H1 (cell line): ENCODE measurements around the gene CDT1. TPM values are rescaled to one million over a fixed set of nuclear protein-coding genes. Genes with fewer than 3 reads are reported as not detected.

Experiments used
- CTCF ChIA-PET: fragments of 300-600 bp; sonication (Branson Sonifier 250); formaldehyde crosslinking; loops from one replicate; lab custom pipeline; 2021; ENCODE audit not compliant: partially characterized antibody; lab: Charles Lee
- POLR2A ChIA-PET: fragments of 300-600 bp; sonication (Branson Sonifier 250); formaldehyde crosslinking; loops from one replicate; lab custom pipeline; 2021; ENCODE audit warnings: inconsistent platforms; ENCODE audit not compliant: partially characterized antibody; lab: Charles Lee
- DNase-seq, 2 experiments: peaks; one replicate each; pipeline versions ENCODE4 v3.0.0 to v3.0.0-alpha.2; 2010 to 2022; ENCODE audit warnings: low spot score in 2 of 2, low read depth in 1 of 2, mixed read lengths in 1 of 2
- FAIRE-seq: peaks from 2 replicates; lab custom pipeline; 2011; peaks lifted over from hg19 to GRCh38; lab: Jason Lieb, UNC
- H2AFZ ChIP-seq: 2 replicates; pipeline ENCODE4 v1.8.1; 2012; ENCODE audit warnings: low read length, inconsistent platforms
- H2AK5ac ChIP-seq: 2 replicates; pipeline ENCODE4 v1.6.1; 2013; ENCODE audit warnings: low read depth, low read length
- H2BK120ac ChIP-seq: replicated peaks from 2 replicates; pipeline ENCODE3; 2013; ENCODE audit warnings: low read depth, low read length, inconsistent platforms
- H2BK12ac ChIP-seq: 2 replicates; pipeline ENCODE4 v1.6.1; 2013; ENCODE audit warnings: low read depth, low read length
- H2BK15ac ChIP-seq: 2 replicates; pipeline ENCODE4 v1.6.1; 2013; ENCODE audit warnings: low read length
- H2BK20ac ChIP-seq: 2 replicates; pipeline ENCODE4 v1.6.1; 2013; ENCODE audit warnings: low read length
- H2BK5ac ChIP-seq: 2 replicates; pipeline ENCODE4 v1.6.1; 2013; ENCODE audit warnings: low read depth, low read length
- H3K14ac ChIP-seq: 2 replicates; pipeline ENCODE4 v1.6.1; 2013; ENCODE audit warnings: inconsistent platforms; ENCODE audit not compliant: insufficient read length
- H3K18ac ChIP-seq: 2 replicates; pipeline ENCODE4 v1.6.1; 2013; ENCODE audit warnings: low read length; ENCODE audit errors: extremely low read depth
- H3K23ac ChIP-seq: 2 replicates; pipeline ENCODE4 v1.6.1; 2013; ENCODE audit warnings: inconsistent platforms; ENCODE audit not compliant: insufficient read length
- H3K23me2 ChIP-seq: 2 replicates; pipeline ENCODE4 v1.6.1; 2013; ENCODE audit warnings: low read depth, low read length
- H3K27ac ChIP-seq: 2 replicates; pipeline ENCODE4 v1.6.1; 2011; ENCODE audit warnings: low read depth, low read length, inconsistent platforms
- H3K27me3 ChIP-seq, 4 experiments: replicated peaks in 1 of 4; 1 replicate in 1 of 4; 2 replicates in 3 of 4; pipeline versions ENCODE4 v1.6.1 to v1.8.1; 2011 to 2013; ENCODE audit warnings: low read length in 3 of 4, mild to moderate bottlenecking in 3 of 4, inconsistent platforms in 2 of 4, mixed read lengths in 2 of 4, moderate library complexity in 1 of 4; ENCODE audit not compliant: control insufficient read depth in 3 of 4, insufficient read depth in 3 of 4; ENCODE audit errors: extremely low read depth in 1 of 4
- H3K36me3 ChIP-seq, 4 experiments: 2 replicates each; pipeline versions ENCODE4 v1.6.1 to v1.8.1; 2011 to 2013; ENCODE audit warnings: mild to moderate bottlenecking in 4 of 4, low read length in 3 of 4, moderate library complexity in 2 of 4, control low read depth in 1 of 4, inconsistent platforms in 1 of 4; ENCODE audit not compliant: insufficient read depth in 4 of 4, control insufficient read depth in 2 of 4
- H3K4ac ChIP-seq: replicated peaks from 2 replicates; pipeline ENCODE3; 2013; ENCODE audit warnings: low read length, low read depth, mixed read lengths, inconsistent platforms; ENCODE audit not compliant: insufficient read length
- H3K4me1 ChIP-seq, 4 experiments: replicated peaks in 1 of 4; 1 replicate in 1 of 4; 2 replicates in 3 of 4; pipeline versions ENCODE4 v1.6.1 to v1.8.1; 2011 to 2013; ENCODE audit warnings: low read length in 3 of 4, inconsistent platforms in 2 of 4, mixed read lengths in 1 of 4; ENCODE audit not compliant: insufficient read depth in 4 of 4, control insufficient read depth in 3 of 4
- H3K4me2 ChIP-seq, 2 experiments: 2 replicates each; pipeline versions ENCODE4 v1.6.1 to v1.8.1; 2011 to 2013; ENCODE audit warnings: low read depth in 2 of 2, low read length in 2 of 2, control low read depth in 1 of 2, inconsistent platforms in 1 of 2, mild to moderate bottlenecking in 1 of 2; ENCODE audit not compliant: insufficient read depth in 1 of 2
- H3K4me3 ChIP-seq, 4 experiments: fragments of 200-600, 300-600 bp in 1 of 4; sonication (generic), shearing (Covaris generic), sonication (Bioruptor Twin) in 1 of 4; 2 replicates each; pipeline versions ENCODE4 v1.5.1 to v1.8.1; 2011 to 2016; ENCODE audit warnings: low read length in 4 of 4, low read depth in 3 of 4, control low read depth in 2 of 4, inconsistent platforms in 2 of 4, mild to moderate bottlenecking in 2 of 4, mixed read lengths in 1 of 4, moderate library complexity in 1 of 4; ENCODE audit not compliant: insufficient read depth in 2 of 4; ENCODE audit errors: extremely low read depth in 1 of 4
- H3K56ac ChIP-seq: replicated peaks from 2 replicates; pipeline ENCODE3; 2013; ENCODE audit warnings: low read depth, mild to moderate bottlenecking, mixed read lengths, low read length, inconsistent platforms; ENCODE audit not compliant: insufficient read length
- H3K79me1 ChIP-seq: 2 replicates; pipeline ENCODE4 v1.6.1; 2013; ENCODE audit warnings: low read depth, low read length, control low read depth
- H3K79me2 ChIP-seq, 2 experiments: 2 replicates each; pipeline versions ENCODE4 v1.6.1 to v1.8.1; 2012 to 2013; ENCODE audit warnings: low read length in 2 of 2, mild to moderate bottlenecking in 2 of 2, inconsistent platforms in 1 of 2; ENCODE audit not compliant: insufficient read depth in 2 of 2, control insufficient read depth in 1 of 2
- H3K9ac ChIP-seq, 4 experiments: replicated peaks in 1 of 4; 1 replicate in 1 of 4; 2 replicates in 3 of 4; pipeline versions ENCODE4 v1.6.1 to v1.8.1; 2011 to 2013; ENCODE audit warnings: low read depth in 3 of 4, low read length in 3 of 4, control low read depth in 2 of 4, mild to moderate bottlenecking in 2 of 4, moderate library complexity in 2 of 4, inconsistent platforms in 1 of 4; ENCODE audit errors: extremely low read depth in 1 of 4
- H3K9me3 ChIP-seq, 2 experiments: 2 replicates each; pipeline versions ENCODE4 v1.6.1 to v1.8.1; 2012 to 2013; ENCODE audit warnings: mild to moderate bottlenecking in 2 of 2, moderate library complexity in 2 of 2, control low read depth in 1 of 2, inconsistent platforms in 1 of 2, low read depth in 1 of 2, low read length in 1 of 2, mixed read lengths in 1 of 2; ENCODE audit not compliant: insufficient read depth in 2 of 2
- H4K20me1 ChIP-seq, 2 experiments: replicated peaks in 1 of 2; 2 replicates each; pipeline versions ENCODE3 to v1.8.1; 2011 to 2013; ENCODE audit warnings: inconsistent platforms in 2 of 2, low read length in 2 of 2, mild to moderate bottlenecking in 1 of 2; ENCODE audit not compliant: insufficient read depth in 2 of 2, control insufficient read depth in 1 of 2
- H4K5ac ChIP-seq: 2 replicates; pipeline ENCODE4 v1.6.1; 2013; ENCODE audit warnings: low read length, low read depth, mixed read lengths, inconsistent platforms; ENCODE audit not compliant: insufficient read length
- H4K8ac ChIP-seq: 2 replicates; pipeline ENCODE4 v1.8.0; 2013; ENCODE audit warnings: mild to moderate bottlenecking, moderate library complexity, low read length, inconsistent platforms; ENCODE audit not compliant: insufficient read depth; ENCODE audit errors: extremely low read depth
- H4K91ac ChIP-seq: replicated peaks from 2 replicates; pipeline ENCODE3; 2013; ENCODE audit warnings: low read length, mixed read lengths, inconsistent platforms; ENCODE audit not compliant: insufficient read length
- GABPA ChIP-seq: IDR thresholded peaks from 2 replicates; pipeline ENCODE4 v1.6.1; 2011; ENCODE audit warnings: mild to moderate bottlenecking, low read length, moderate library complexity, borderline replicate concordance; ENCODE audit not compliant: insufficient read depth
- JUND ChIP-seq: IDR thresholded peaks from 2 replicates; pipeline ENCODE4 v1.6.1; 2011; ENCODE audit warnings: mild to moderate bottlenecking, improper control_type of control experiment, low read length
- POU5F1 ChIP-seq: IDR thresholded peaks from 2 replicates; pipeline ENCODE4 v1.6.1; 2011; ENCODE audit warnings: low read depth, mild to moderate bottlenecking, low read length, moderate library complexity
- RBBP5 ChIP-seq: IDR thresholded peaks from 2 replicates; pipeline ENCODE4 v1.7.1; 2012; ENCODE audit warnings: low read depth, mild to moderate bottlenecking, inconsistent platforms, low read length, moderate library complexity, borderline replicate concordance
- WGBS, 2 experiments: shearing (Covaris generic) in 1 of 2; methylation state at CpG; one replicate each; pipeline versions ENCODE4 v1.1.6 to v1.1.7; 2013 to 2015; ENCODE audit warnings: low lambda C conversion rate in 2 of 2, mixed read lengths in 2 of 2, inconsistent platforms in 1 of 2, low coverage in 1 of 2, missing lambda C conversion rate in 1 of 2; ENCODE audit not compliant: insufficient replicate concordance in 2 of 2, insufficient coverage in 1 of 2, insufficient read length in 1 of 2; ENCODE audit errors: extremely low coverage in 1 of 2, missing lambda C conversion rate in 1 of 2; 5-methylcytosine and 5-hydroxymethylcytosine counted together
- polyA plus RNA-seq, 7 experiments: library from polyadenylated mRNA; depleted of rRNA in 3 of 7; stranded (reverse) in 5 of 7; unstranded in 2 of 7; fragments of >200 nt in 5 of 7; fragments of 200-250 nt in 2 of 7; gene quantifications; 1 replicate in 5 of 7; 2 replicates in 1 of 7; 4 replicates in 1 of 7; pipeline versions ENCODE4 v1.2.1 to v1.2.3, GENCODE V29; 2011 to 2013; ENCODE audit warnings: missing spikeins in 2 of 7, mixed read lengths in 2 of 7
- total RNA-seq: library from RNA; stranded (reverse); fragmentation: NEBNext Ultra II Directional; extraction: Animal tissue kit (Norgen Biotek cat#: 25700); gene quantifications from 2 replicates; pipeline ENCODE4 v1.2.1, GENCODE V29; 2021

CDT1 gene
- total and polyA plus RNA-seq, 2 of the 8 experiments (the other 6 are each of a cell fraction or from before 2014, with no cell fraction given) = 76.7 to 95.4 TPM

GRCh38 chr16:88830783-88831182 is 27.2 kb downstream of the CDT1 start:
- Histone ChIP-seq H3K23me2 (no peaks in the 10 kb centered on the region), H3K36me3 (0 out of 8 replicates have a peak, but pooled peaks cover 0 to 3% (median under 1%) of the 10 kb centered on the region in 4 experiments), H3K4me1 (0 out of 7 replicates have a peak, but pooled peaks cover 0 to 2% (median 0%) of the 10 kb centered on the region in 4 experiments), H2AFZ (no peak overlapping the region), H3K27ac (no peak overlapping the region), H4K5ac (no peak overlapping the region), H3K18ac (no peak overlapping the region), H4K20me1 (peaks cover 2 to 5% of the 10 kb centered on the region in 2 experiments), H2BK12ac (no peak overlapping the region), H2BK20ac (no peak overlapping the region), H3K27me3 (no peaks in the 10 kb centered on the region), H4K91ac (no peak overlapping the region), H3K56ac (no peak overlapping the region), H3K79me2 (no peaks in the 10 kb centered on the region), H3K4me2 (no peak overlapping the region), H3K79me1 (0 out of 2 replicates have a peak, but pooled peaks cover 3% of the 10 kb centered on the region), H3K4me3 (no peak overlapping the region), H2BK5ac (no peak overlapping the region), H2BK120ac (no peak overlapping the region), H2AK5ac (no peak overlapping the region), H3K9ac (no peak overlapping the region), H2BK15ac (no peak overlapping the region), H4K8ac (no peak overlapping the region), H3K4ac (no peak overlapping the region), H3K23ac (no peak overlapping the region), H3K9me3 (no peaks in the 10 kb centered on the region), H3K14ac (no peak overlapping the region)
- 83% methylated on average over 13 of the region's 14 CpGs; no CpG with 5 or more reads in 1 of the 2 experiments for WGBS, 2 experiments
- ChIA-PET CTCF (interaction anchor here (1.1 kb wide), 1 partner anchor 19 kb away, joined by 3 read pairs; the partner anchor contains the start of gene APRT), POLR2A (no interaction called here)
- FAIRE-seq (no peak), DNase-seq (no peak)
- TF ChIP-seq POU5F1 = no peak
- no peak for TF ChIP-seq GABPA
- TF ChIP-seq RBBP5 = no peak
- TF ChIP-seq JUND = no peak
